Tibial nerve (tissue), 3 donors: ENCODE results near the gene ATP5MK.
"Not testable (repeated sequence)": the region's sequence is repeated elsewhere in the genome, so short reads cannot be mapped to it uniquely, and the experiment has no call there.

Experiments used
- CTCF ChIP-seq, 5 experiments: fragments of 200-600 bp in 3 of 5; fragments of 450-650 bp in 2 of 5; sonication (generic) in 3 of 5; IDR thresholded peaks; one replicate each; pipeline ENCODE4 v1.5.1; 2016 to 2019; ENCODE audit warnings: antibody characterized with exemption in 5 of 5, mild to moderate bottlenecking in 3 of 5, moderate library complexity in 2 of 5
- POLR2A ChIP-seq, 2 donors: fragments of 450-650 bp; IDR thresholded peaks; one replicate each; pipeline ENCODE4 v1.6.1; 2017; ENCODE audit warnings: antibody characterized with exemption in 2 of 2, mild to moderate bottlenecking in 2 of 2, moderate library complexity in 2 of 2

GRCh38 chr10:103360791-103361190, 35.5 kb downstream of the ATP5MK start:
- TF ChIP-seq POLR2A, CTCF (IDR thresholded peaks at IDR 0.05): not testable (repeated sequence)
